Small intestine (tissue), 7 donors: ENCODE results near the gene TEDC1. TPM values are rescaled to one million over a fixed set of nuclear protein-coding genes. Genes with fewer than 3 reads are reported as not detected.
A peak's percentile ranks its signal among the peaks of the same experiment; 100 is the strongest.

Source experiments
- DNase-seq, 2 donors: peaks; one replicate each; pipeline versions ENCODE4 v3.0.0 to v3.0.0-alpha.2; 2013
- FAIRE-seq: peaks from 2 replicates; lab custom pipeline; 2012; peaks lifted over from hg19 to GRCh38; lab: Jason Lieb, UNC
- H3K27ac ChIP-seq, 3 donors: one replicate each; pipeline ENCODE4 v1.5.1; 2013; ENCODE audit warnings: low read length in 2 of 3, mild to moderate bottlenecking in 2 of 3, control low read depth in 1 of 3, inconsistent platforms in 1 of 3, low read depth in 1 of 3, moderate library complexity in 1 of 3
- H3K27me3 ChIP-seq, 3 donors: one replicate each; pipeline ENCODE4 v1.6.1; 2013; ENCODE audit warnings: low read length in 3 of 3, inconsistent platforms in 1 of 3; ENCODE audit not compliant: control insufficient read depth in 3 of 3, insufficient read depth in 3 of 3
- H3K36me3 ChIP-seq, 3 donors: one replicate each; pipeline ENCODE4 v1.6.1; 2013; ENCODE audit warnings: low read length in 3 of 3, inconsistent platforms in 1 of 3, low read depth in 1 of 3, mild to moderate bottlenecking in 1 of 3, moderate library complexity in 1 of 3; ENCODE audit not compliant: control insufficient read depth in 3 of 3, insufficient read depth in 2 of 3
- H3K4me1 ChIP-seq, 3 donors: one replicate each; pipeline ENCODE4 v1.6.1; 2013; ENCODE audit warnings: low read length in 2 of 3, inconsistent platforms in 1 of 3, low read depth in 1 of 3, mild to moderate bottlenecking in 1 of 3, moderate library complexity in 1 of 3; ENCODE audit not compliant: control insufficient read depth in 3 of 3, insufficient read depth in 2 of 3
- H3K4me3 ChIP-seq, 3 donors: one replicate each; pipeline ENCODE4 v1.5.1; 2013; ENCODE audit warnings: low read length in 3 of 3, control low read depth in 1 of 3, inconsistent platforms in 1 of 3, low read depth in 1 of 3, mild to moderate bottlenecking in 1 of 3, moderate library complexity in 1 of 3
- H3K9me3 ChIP-seq, 2 donors: one replicate each; pipeline ENCODE4 v1.6.1; 2013; ENCODE audit warnings: low read depth in 1 of 2, low read length in 1 of 2; ENCODE audit not compliant: control insufficient read depth in 2 of 2, insufficient read depth in 1 of 2
- WGBS, 3 donors: extraction: QIAGEN DNeasy Blood & Tissue Kit; methylation state at CpG; one replicate each; pipeline ENCODE4 v1.1.7; 2013; 5-methylcytosine and 5-hydroxymethylcytosine counted together
- polyA plus RNA-seq, 4 donors: library from polyadenylated mRNA; stranded (reverse) in 3 of 4; unstranded in 1 of 4; fragments of 200-250 nt in 3 of 4; fragments of 120-200 nt in 1 of 4; gene quantifications; one replicate each; pipeline versions ENCODE4 v1.2.1 to v1.2.3, GENCODE V29; 2013
- donor health status: healthy with polysubstance abuse.
- donor health status: control.
- donor health status: control.
- donor health status: Bipolar disorder and iron deficiency.
- donor health status: healthy.

TEDC1 gene
- polyA plus RNA-seq, 4 donors, result 6.6 to 28.0 (median 23.8) TPM

GRCh38 chr14:105526776-105527380, 35.8 kb downstream of the TEDC1 start:
- peak in 1 of 2 donors; percentile 29 for DNase-seq
- H3K4me3 ChIP-seq, result peak overlapping the region; percentile 31 to 43 (median 43)
- H3K27ac ChIP-seq, result no peak overlapping the region
- peaks cover 0 to 13% (median 2%) of the 10 kb centered on the region in 3 donors for H3K4me1 ChIP-seq
- 2% methylated on average over 31 to 48 of the region's 48 CpGs for WGBS, 3 donors
- no peaks in the 10 kb centered on the region for H3K36me3 ChIP-seq
- no peaks in the 10 kb centered on the region for H3K9me3 ChIP-seq
- no peak for FAIRE-seq
- H3K27me3 ChIP-seq, result peaks cover 2 to 26% (median 7%) of the 10 kb centered on the region in 3 donors

GRCh38 chr14:105527381-105527825, 36.4 kb downstream of the TEDC1 start:
- no peaks in the 10 kb centered on the region for H3K36me3 ChIP-seq
- no peak overlapping the region for H3K27ac ChIP-seq
- H3K4me1 ChIP-seq, result peaks cover 0 to 13% (median 2%) of the 10 kb centered on the region in 3 donors
- peaks cover 2 to 26% (median 7%) of the 10 kb centered on the region in 3 donors for H3K27me3 ChIP-seq
- DNase-seq, result peak in 1 of 2 donors; percentile 40
- peak overlapping the region in 2 of 3 donors; percentile 43 for H3K4me3 ChIP-seq
- no peak for FAIRE-seq
- H3K9me3 ChIP-seq, result no peaks in the 10 kb centered on the region
- 14 to 24% (median 20%) methylated on average over 22 to 23 of the region's 23 CpGs for WGBS, 3 donors

DNA sequence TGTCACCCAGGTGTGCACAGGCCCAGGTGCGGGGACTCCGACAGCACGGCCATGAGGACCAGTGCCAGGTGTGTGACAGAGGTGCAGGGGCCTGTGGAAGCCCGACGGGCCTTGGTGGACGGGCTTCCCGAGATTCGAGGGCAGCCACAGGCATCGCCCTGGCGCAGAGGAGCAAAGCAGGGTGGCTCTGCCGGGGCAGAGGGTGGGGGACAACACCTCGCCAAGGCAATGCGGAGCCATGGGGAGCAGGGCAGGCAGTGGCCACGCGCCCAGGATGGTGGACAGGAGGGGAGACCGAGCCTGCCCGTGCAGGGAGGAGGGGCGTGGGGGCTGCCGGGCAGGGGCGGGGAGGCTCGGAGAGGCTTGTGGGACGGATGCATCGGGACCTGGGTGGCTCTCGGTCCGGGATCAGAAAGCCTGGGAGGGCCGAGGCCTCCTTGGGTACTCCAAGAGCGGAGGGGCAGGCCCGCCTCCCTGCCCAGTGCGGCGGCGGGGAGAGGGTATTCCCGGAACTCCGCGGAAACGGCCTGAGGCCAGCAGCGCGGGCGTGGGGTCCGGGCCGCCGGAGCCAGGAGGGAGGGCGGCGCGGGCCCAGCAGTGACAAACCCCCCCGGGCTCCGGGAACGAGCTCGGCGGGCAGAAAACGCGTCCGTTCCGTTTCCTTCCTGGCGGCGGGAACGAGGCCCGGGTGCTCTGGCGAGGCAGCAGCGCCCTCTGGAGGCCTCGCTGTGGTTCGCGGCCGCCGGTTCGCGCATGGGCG, 37.0 kb downstream of the TEDC1 start:
- H3K4me1 ChIP-seq, result peaks cover 0 to 13% (median 2%) of the 10 kb centered on the region in 3 donors
- peak overlapping the region in 2 of 3 donors; percentile 43 to 51 for H3K4me3 ChIP-seq
- no peaks in the 10 kb centered on the region for H3K9me3 ChIP-seq
- FAIRE-seq (no peak), DNase-seq (peak; percentile 55 to 90)
- peaks cover 2 to 26% (median 7%) of the 10 kb centered on the region in 3 donors for H3K27me3 ChIP-seq
- no peaks in the 10 kb centered on the region for H3K36me3 ChIP-seq
- no peak overlapping the region for H3K27ac ChIP-seq
- WGBS, 3 donors, result 3 to 13% (median 8%) methylated on average over 34 to 67 of the region's 67 CpGs

DNA sequence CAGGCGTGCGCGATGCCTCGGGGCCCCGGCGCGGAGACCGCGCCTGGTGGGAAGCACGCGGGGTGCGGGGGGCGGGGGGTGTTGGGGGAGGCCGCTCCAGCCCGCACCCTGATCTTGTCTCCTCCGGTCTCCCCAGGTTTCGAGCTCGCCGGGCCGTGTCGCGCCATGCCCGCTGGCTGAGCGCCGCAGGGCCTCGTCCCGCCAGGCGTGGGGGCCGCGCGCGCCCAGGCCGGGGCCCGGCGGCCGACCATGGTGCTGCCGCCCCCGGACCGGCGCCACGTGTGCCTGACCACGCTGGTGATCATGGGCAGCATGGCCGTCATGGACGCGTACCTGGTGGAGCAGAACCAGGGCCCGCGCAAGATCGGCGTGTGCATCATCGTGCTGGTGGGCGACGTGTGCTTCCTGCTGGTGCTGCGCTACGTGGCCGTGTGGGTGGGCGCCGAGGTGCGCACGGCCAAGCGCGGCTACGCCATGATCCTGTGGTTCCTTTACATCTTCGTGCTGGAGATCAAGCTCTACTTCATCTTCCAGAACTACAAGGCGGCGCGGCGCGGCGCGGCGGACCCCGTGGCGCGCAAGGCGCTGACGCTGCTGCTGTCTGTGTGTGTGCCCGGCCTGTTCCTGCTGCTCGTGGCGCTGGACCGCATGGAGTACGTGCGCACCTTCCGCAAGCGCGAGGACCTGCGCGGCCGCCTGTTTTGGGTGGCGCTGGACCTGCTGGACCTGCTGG, 37.7 kb downstream of the TEDC1 start:
- Histone ChIP-seq H3K27me3 (peaks cover 2 to 26% (median 7%) of the 10 kb centered on the region in 3 donors), H3K4me1 (peaks cover 0 to 13% (median 2%) of the 10 kb centered on the region in 3 donors), H3K27ac (no peak overlapping the region), H3K36me3 (no peaks in the 10 kb centered on the region), H3K4me3 (peak overlapping the region; percentile 15 to 51 (median 17)), H3K9me3 (no peaks in the 10 kb centered on the region)
- DNase-seq (peak in 1 of 2 donors; percentile 54), FAIRE-seq (no peak)
- 13 to 23% (median 21%) methylated on average over 63 to 89 of the region's 89 CpGs for WGBS, 3 donors

GRCh38 chr14:105529319-105529568, 38.2 kb downstream of the TEDC1 start:
- FAIRE-seq (no peak), DNase-seq (no peak)
- no peak overlapping the region for H3K27ac ChIP-seq
- peaks cover 0 to 13% (median 2%) of the 10 kb centered on the region in 3 donors for H3K4me1 ChIP-seq
- H3K27me3 ChIP-seq, result peaks cover 2 to 26% (median 7%) of the 10 kb centered on the region in 3 donors
- no peaks in the 10 kb centered on the region for H3K36me3 ChIP-seq
- no peaks in the 10 kb centered on the region for H3K9me3 ChIP-seq
- H3K4me3 ChIP-seq, result peak overlapping the region; percentile 15 to 51 (median 17)
- 7 to 27% (median 13%) methylated on average over 24 of the region's 24 CpGs for WGBS, 3 donors

- DNase-seq, result no peak
- no peak for FAIRE-seq
- peaks cover 0 to 13% (median 2%) of the 10 kb centered on the region in 3 donors for H3K4me1 ChIP-seq
- H3K27me3 ChIP-seq, result peaks cover 2 to 26% (median 7%) of the 10 kb centered on the region in 3 donors
- H3K9me3 ChIP-seq, result no peaks in the 10 kb centered on the region
- H3K4me3 ChIP-seq, result peak overlapping the region in 2 of 3 donors; percentile 15 to 51
- WGBS, 3 donors, result 21 to 26% (median 21%) methylated on average over 49 to 63 of the region's 63 CpGs
- H3K36me3 ChIP-seq, result no peaks in the 10 kb centered on the region
- H3K27ac ChIP-seq, result no peak overlapping the region
Observed at GRCh38 chr14:105529569-105530284, 38.7 kb downstream of the TEDC1 start.

GRCh38 chr14:105530285-105531087, 39.4 kb downstream of the TEDC1 start:
- no peak overlapping the region for H3K4me3 ChIP-seq

More at GRCh38 chr14:105530285-105531087, 39.4 kb downstream of the TEDC1 start:
- FAIRE-seq, result no peak
- Histone ChIP-seq H3K27me3 (peaks cover 2 to 26% (median 7%) of the 10 kb centered on the region in 3 donors), H3K4me1 (peaks cover 0 to 13% (median 2%) of the 10 kb centered on the region in 3 donors), H3K36me3 (no peaks in the 10 kb centered on the region), H3K27ac (no peak overlapping the region), H3K9me3 (no peaks in the 10 kb centered on the region)
- WGBS, 3 donors, result 59 to 76% (median 61%) methylated on average over 18 to 19 of the region's 19 CpGs
- DNase-seq, result peak in 1 of 2 donors; percentile 37
